Mesodermal cell (in vitro differentiated cells): ENCODE results near the gene WBP2.

Experiments used
- H3K27ac ChIP-seq: 2 replicates; pipeline ENCODE4 v1.7.0; 2013; ENCODE audit warnings: mild to moderate bottlenecking, low read depth, low read length, moderate library complexity; ENCODE audit not compliant: severe bottlenecking
- H3K36me3 ChIP-seq: 2 replicates; pipeline ENCODE4 v1.7.1; 2013; ENCODE audit warnings: mild to moderate bottlenecking, low read length, moderate library complexity; ENCODE audit not compliant: control insufficient read depth, insufficient read depth
- H3K4me1 ChIP-seq: one replicate; pipeline ENCODE4 v1.7.1; 2013; ENCODE audit warnings: mild to moderate bottlenecking, low read length; ENCODE audit not compliant: insufficient read depth, control insufficient read depth, poor library complexity, severe bottlenecking
- H3K4me3 ChIP-seq: 2 replicates; pipeline ENCODE4 v1.7.0; 2013; ENCODE audit warnings: low read length, control low read depth, mild to moderate bottlenecking; ENCODE audit not compliant: insufficient read depth, poor library complexity, severe bottlenecking; ENCODE audit errors: extremely low read depth
- H3K9me3 ChIP-seq: 2 replicates; pipeline ENCODE4 v1.7.1; 2013; ENCODE audit warnings: mild to moderate bottlenecking, low read length, moderate library complexity; ENCODE audit not compliant: control insufficient read depth
- WGBS, 2 experiments: methylation state at CpG; one replicate each; pipeline ENCODE4 v1.1.5; 2013; ENCODE audit warnings: missing lambda C conversion rate in 2 of 2; ENCODE audit not compliant: insufficient coverage in 2 of 2; 5-methylcytosine and 5-hydroxymethylcytosine counted together

The WBP2 gene

GRCh38 chr17:75896415-75897159 lies 41.5 kb upstream of the WBP2 start, which contains the start of gene TRIM65:
TSS of gene TRIM65 (minus strand) at chr17:75896951. CDS start at chr17:75896937, 14 bp downstream.
- H3K4me3 ChIP-seq, result peak within 1 kb of the TSS; percentile 58
- peak within 1 kb of the TSS; percentile 80 for H3K27ac ChIP-seq
- WGBS, 2 experiments, result 1% methylated on average over 68 to 86 of the region's 102 CpGs
- no peaks in the 10 kb centered on the region for H3K9me3 ChIP-seq
- H3K4me1 ChIP-seq, result peaks cover 9% of the 10 kb centered on the region
- peaks cover 54% of the 10 kb centered on the region for H3K36me3 ChIP-seq

- H3K9me3 ChIP-seq, result no peaks in the 10 kb centered on the region
- no peak overlapping the region for H3K27ac ChIP-seq
- peaks cover 9% of the 10 kb centered on the region for H3K4me1 ChIP-seq
- peak overlapping the region; percentile 58 for H3K4me3 ChIP-seq
- H3K36me3 ChIP-seq, result peaks cover 54% of the 10 kb centered on the region
- 29 to 34% methylated on average over 25 to 26 of the region's 28 CpGs for WGBS, 2 experiments
Observed at GRCh38 chr17:75895370-75896155, 40.4 kb upstream of the WBP2 start.

- H3K36me3 ChIP-seq, result peaks cover 49% of the 10 kb centered on the region
- 86 to 98% methylated on average over 15 to 20 of the region's 22 CpGs for WGBS, 2 experiments
- H3K4me1 ChIP-seq, result peaks cover 9% of the 10 kb centered on the region
- no peak overlapping the region for H3K27ac ChIP-seq
- H3K9me3 ChIP-seq, result no peaks in the 10 kb centered on the region
- no peak overlapping the region for H3K4me3 ChIP-seq
Observed at GRCh38 chr17:75894049-75894733, 39.1 kb upstream of the WBP2 start.

GRCh38 chr17:75893305-75894048 lies 38.3 kb upstream of the WBP2 start:
- peaks cover 9% of the 10 kb centered on the region for H3K4me1 ChIP-seq
- peaks cover 43% of the 10 kb centered on the region for H3K36me3 ChIP-seq
- WGBS, 2 experiments, result 96 to 97% methylated on average over 12 to 18 of the region's 18 CpGs
- no peak overlapping the region for H3K27ac ChIP-seq
- H3K9me3 ChIP-seq, result no peaks in the 10 kb centered on the region
- H3K4me3 ChIP-seq, result no peak overlapping the region

GRCh38 chr17:75892556-75893224 lies 37.6 kb upstream of the WBP2 start:
- H3K27ac ChIP-seq, result no peak overlapping the region
- no peaks in the 10 kb centered on the region for H3K9me3 ChIP-seq
- peaks cover 9% of the 10 kb centered on the region for H3K4me1 ChIP-seq
- no peak overlapping the region for H3K4me3 ChIP-seq
- peaks cover 35% of the 10 kb centered on the region for H3K36me3 ChIP-seq
- WGBS, 2 experiments, result 84 to 90% methylated on average over 14 to 16 of the region's 16 CpGs

GRCh38 chr17:75891605-75892555 lies 36.7 kb upstream of the WBP2 start:
- no peaks in the 10 kb centered on the region for H3K9me3 ChIP-seq
- peaks cover 35% of the 10 kb centered on the region for H3K36me3 ChIP-seq
- WGBS, 2 experiments, result 92 to 94% methylated on average over 23 to 28 of the region's 32 CpGs
- no peak overlapping the region for H3K27ac ChIP-seq
- H3K4me1 ChIP-seq, result peaks cover 5% of the 10 kb centered on the region
- no peak overlapping the region for H3K4me3 ChIP-seq

GRCh38 chr17:75891022-75891604 lies 36.0 kb upstream of the WBP2 start:
- Histone ChIP-seq H3K9me3 (no peaks in the 10 kb centered on the region), H3K4me1 (peaks cover 5% of the 10 kb centered on the region), H3K36me3 (peaks cover 35% of the 10 kb centered on the region), H3K27ac (no peak overlapping the region), H3K4me3 (no peak overlapping the region)
- 97% methylated on average over 30 to 31 of the region's 31 CpGs for WGBS, 2 experiments

GRCh38 chr17:75889454-75889853 lies 34.3 kb upstream of the WBP2 start:
- 90 to 100% methylated on average over 4 of the region's 6 CpGs for WGBS, 2 experiments
- peaks cover 35% of the 10 kb centered on the region for H3K36me3 ChIP-seq
- H3K9me3 ChIP-seq, result no peaks in the 10 kb centered on the region
- no peaks in the 10 kb centered on the region for H3K4me1 ChIP-seq
- no peak overlapping the region for H3K27ac ChIP-seq
- no peak overlapping the region for H3K4me3 ChIP-seq

- H3K36me3 ChIP-seq, result peaks cover 35% of the 10 kb centered on the region
- no peaks in the 10 kb centered on the region for H3K4me1 ChIP-seq
- H3K4me3 ChIP-seq, result no peak overlapping the region
- 100% methylated on average over 1 to 2 of the region's 6 CpGs for WGBS, 2 experiments
- H3K9me3 ChIP-seq, result no peaks in the 10 kb centered on the region
- H3K27ac ChIP-seq, result no peak overlapping the region
Observed at GRCh38 chr17:75888484-75888883, 33.3 kb upstream of the WBP2 start.
